Testis (tissue), 2 donors: ENCODE measurements around the gene ANKRD22.

ENCODE experiments used
- CTCF ChIP-seq, 3 experiments: fragments of 450-650 bp in 2 of 3; fragments of 200-600 bp in 1 of 3; sonication (generic) in 1 of 3; IDR thresholded peaks; one replicate each; pipeline ENCODE4 v1.5.1; 2016 to 2019; ENCODE audit warnings: antibody characterized with exemption in 3 of 3, mild to moderate bottlenecking in 2 of 3, moderate library complexity in 1 of 3
- POLR2A ChIP-seq: fragments of 450-650 bp; IDR thresholded peaks from one replicate; pipeline ENCODE4 v1.6.1; 2017; ENCODE audit warnings: antibody characterized with exemption, mild to moderate bottlenecking, moderate library complexity

- TF ChIP-seq CTCF (IDR thresholded peaks at IDR 0.05): no peak
- TF ChIP-seq POLR2A: no peak
Observed at GRCh38 chr10:88893611-88894010, 42.0 kb upstream of the ANKRD22 start.
